ENCODE results near the gene CSF1R.

GRCh38 chr5:150092159-150092787 is 5.9 kb upstream of the CSF1R start:
- no peak for TF ChIP-seq POLR2A (IDR thresholded peaks at IDR 0.05)
- no peak for TF ChIP-seq CTCF (IDR thresholded peaks at IDR 0.05 in 8 of 11, conservative IDR thresholded peaks at IDR 0.05 in 3 of 11)

Measured in spleen (tissue), 7 donors.